Measurements from ENCODE around the gene SLC15A4. TPM values are rescaled to one million over a fixed set of nuclear protein-coding genes. Genes with fewer than 3 reads are reported as not detected.
"Not testable (repeated sequence)": the region's sequence is repeated elsewhere in the genome, so short reads cannot be mapped to it uniquely, and the experiment has no call there.

Gene SLC15A4
- polyA plus RNA-seq, 1 donor from 2014 or later, result 13.8 TPM

- peaks cover 0 to 17% (median 1%) of the 10 kb centered on the region in 3 donors for H3K4me1 Mint-ChIP-seq
- H3K9me3 Mint-ChIP-seq, result peaks cover 0 to 2% (median 0%) of the 10 kb centered on the region in 3 donors
- no peak overlapping the region for H3K27ac Mint-ChIP-seq
- H3K4me3 Mint-ChIP-seq, result peak overlapping the region in 1 of 4 donors; percentile 8
- peaks cover 2% of the 10 kb centered on the region for H3K36me3 Mint-ChIP-seq
- H3K27me3 Mint-ChIP-seq, result peaks cover 20% of the 10 kb centered on the region
These were observed 28.4 kb upstream of the SLC15A4 start for GRCh38 chr12:128852026-128852698.

GRCh38 chr12:128851429-128851828, 27.7 kb upstream of the SLC15A4 start:
- H3K4me3 Mint-ChIP-seq, result peak overlapping the region in 1 of 4 donors; percentile 8
- not testable (repeated sequence) for H3K27ac Mint-ChIP-seq, H3K9me3 Mint-ChIP-seq

DNA sequence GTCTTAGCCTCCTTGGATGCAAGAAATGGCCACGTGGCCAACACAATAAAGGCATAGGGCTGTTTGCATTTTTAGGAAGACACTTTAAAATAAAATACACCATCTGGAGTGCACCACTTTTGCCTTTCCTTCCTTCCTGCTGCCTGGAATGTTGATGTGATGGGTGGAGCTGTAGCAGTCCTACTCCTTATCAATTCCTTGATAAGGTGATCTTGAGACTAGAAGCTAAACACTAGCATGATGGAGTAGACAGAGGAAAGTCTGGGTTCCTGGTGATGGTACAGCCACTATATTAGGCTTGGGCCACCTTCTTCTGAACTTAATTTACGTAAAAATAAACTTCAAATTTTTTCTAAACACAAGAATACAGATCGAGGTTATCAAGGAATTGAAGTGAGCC, 26.6 kb upstream of the SLC15A4 start:
- Mint-ChIP-seq H3K27ac (peak overlapping the region in 1 of 3 donors; percentile 3), H3K9me3 (peaks cover 0 to 2% (median 0%) of the 10 kb centered on the region in 3 donors), H3K27me3 (peaks cover 20% of the 10 kb centered on the region), H3K36me3 (no peaks in the 10 kb centered on the region), H3K4me1 (peaks cover 0 to 17% (median 1%) of the 10 kb centered on the region in 3 donors), H3K4me3 (peak overlapping the region in 1 of 4 donors; percentile 10)

More at GRCh38 chr12:128851429-128851828, 27.7 kb upstream of the SLC15A4 start:
- Mint-ChIP-seq H3K27me3 (peaks cover 20% of the 10 kb centered on the region), H3K4me1 (peaks cover 0 to 17% (median 1%) of the 10 kb centered on the region in 3 donors)
- not testable (repeated sequence) for H3K36me3 Mint-ChIP-seq

GRCh38 chr12:128849806-128850205, 26.0 kb upstream of the SLC15A4 start:
- Mint-ChIP-seq H3K27ac (peak overlapping the region in 1 of 3 donors; percentile 3), H3K27me3 (peaks cover 19% of the 10 kb centered on the region), H3K4me3 (peak overlapping the region in 1 of 4 donors; percentile 10), H3K4me1 (peaks cover 0 to 17% (median 1%) of the 10 kb centered on the region in 3 donors)
- H3K9me3 Mint-ChIP-seq, H3K36me3 Mint-ChIP-seq: not testable (repeated sequence)

- Mint-ChIP-seq H3K36me3 (no peaks in the 10 kb centered on the region), H3K27me3 (peaks cover 12% of the 10 kb centered on the region), H3K4me3 (no peak overlapping the region), H3K4me1 (peaks cover 0 to 17% (median 0%) of the 10 kb centered on the region in 3 donors), H3K9me3 (peaks cover 0 to 2% (median 0%) of the 10 kb centered on the region in 3 donors), H3K27ac (no peak overlapping the region)
These were observed 24.6 kb upstream of the SLC15A4 start for GRCh38 chr12:128848371-128848770.

DNA sequence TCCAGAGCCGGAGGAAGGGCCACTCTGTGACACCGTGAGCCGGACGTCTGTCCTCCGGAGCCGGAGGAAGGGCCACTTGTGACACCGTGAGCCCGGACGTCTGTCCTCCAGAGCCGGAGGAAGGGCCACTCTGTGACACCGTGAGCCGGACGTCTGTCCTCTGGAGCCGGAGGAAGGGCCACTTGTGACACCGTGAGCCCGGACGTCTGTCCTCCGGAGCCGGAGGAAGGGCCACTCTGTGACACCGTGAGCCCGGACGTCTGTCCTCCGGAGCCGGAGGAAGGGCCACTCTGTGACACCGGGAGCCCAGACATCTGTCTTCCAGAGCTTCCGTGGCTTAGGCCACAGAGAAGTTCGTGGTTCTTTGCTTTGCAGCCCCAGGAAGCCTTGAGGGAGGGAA, 22.9 kb upstream of the SLC15A4 start:
- Mint-ChIP-seq H3K4me1 (peaks cover 0 to 15% (median 0%) of the 10 kb centered on the region in 3 donors), H3K27me3 (peaks cover 12% of the 10 kb centered on the region)
- H3K36me3 Mint-ChIP-seq, H3K4me3 Mint-ChIP-seq, H3K9me3 Mint-ChIP-seq, H3K27ac Mint-ChIP-seq: not testable (repeated sequence)

DNA sequence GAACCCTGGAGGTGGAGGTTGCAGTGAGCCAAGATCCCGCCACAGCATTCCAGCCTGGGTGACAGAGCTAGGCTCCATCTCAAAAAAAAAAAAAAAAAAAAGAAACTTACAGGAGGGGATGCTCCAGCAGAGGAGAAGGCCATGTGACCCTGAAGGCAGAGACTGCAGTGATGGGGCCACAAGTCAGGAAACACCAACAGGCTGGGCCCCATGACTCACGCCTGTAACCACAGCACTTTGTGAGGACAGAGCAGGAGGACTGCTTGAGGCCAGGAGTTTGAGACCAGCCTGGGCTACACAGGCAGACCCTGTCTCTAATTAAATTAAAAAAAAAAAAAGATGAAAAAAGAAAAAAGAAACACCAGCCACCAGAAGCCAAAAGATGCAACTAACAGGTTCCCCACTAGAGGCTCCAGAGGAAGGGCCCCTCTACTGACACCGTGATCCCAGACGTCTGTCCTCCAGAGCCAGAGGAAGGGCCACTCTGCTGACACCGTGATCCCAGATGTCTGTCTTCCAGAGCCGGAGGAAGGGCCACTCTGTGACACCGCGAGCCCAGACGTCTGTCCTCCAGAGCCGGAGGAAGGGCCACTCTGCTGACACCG, 20.4 kb upstream of the SLC15A4 start:
- H3K9me3 Mint-ChIP-seq, result peaks cover 0 to 2% (median 0%) of the 10 kb centered on the region in 3 donors
- peaks cover 12 to 14% (median 13%) of the 10 kb centered on the region in 3 donors for H3K4me1 Mint-ChIP-seq
- no peak overlapping the region for H3K4me3 Mint-ChIP-seq
- peaks cover 4% of the 10 kb centered on the region for H3K27me3 Mint-ChIP-seq
- no peaks in the 10 kb centered on the region for H3K36me3 Mint-ChIP-seq
- no peak overlapping the region for H3K27ac Mint-ChIP-seq

- peak overlapping the region in 1 of 3 donors; percentile 84 for H3K27ac Mint-ChIP-seq
- H3K4me3 Mint-ChIP-seq, result no peak overlapping the region
- peaks cover 0 to 2% (median 0%) of the 10 kb centered on the region in 3 donors for H3K9me3 Mint-ChIP-seq
These were observed 19.8 kb upstream of the SLC15A4 start for GRCh38 chr12:128843538-128843937.

DNA sequence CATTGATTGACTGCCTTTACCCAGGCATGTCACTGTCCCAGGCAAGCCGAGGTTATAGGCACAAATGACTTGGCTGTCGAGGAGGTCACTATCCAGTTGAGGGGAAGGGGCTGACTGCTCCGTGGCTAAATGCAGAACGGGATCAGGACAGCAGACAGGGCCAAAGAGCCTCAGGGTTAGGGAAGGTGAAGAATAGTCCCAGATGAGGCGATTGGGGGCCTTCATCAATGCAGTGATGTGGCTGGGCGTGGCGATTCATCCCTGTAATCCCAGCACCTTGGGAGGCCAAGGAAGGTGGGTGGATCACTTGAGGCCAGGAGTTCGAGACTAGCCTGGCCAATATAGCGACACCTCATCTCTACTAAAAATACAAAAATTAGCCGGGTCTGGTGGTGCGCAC, 18.8 kb upstream of the SLC15A4 start:
- H3K27ac Mint-ChIP-seq, result no peak overlapping the region
- peaks cover 4% of the 10 kb centered on the region for H3K27me3 Mint-ChIP-seq
- H3K4me3 Mint-ChIP-seq, result peak overlapping the region in 1 of 4 donors; percentile 52
- no peaks in the 10 kb centered on the region for H3K36me3 Mint-ChIP-seq
- peaks cover 11 to 14% (median 12%) of the 10 kb centered on the region in 3 donors for H3K4me1 Mint-ChIP-seq
- H3K9me3 Mint-ChIP-seq, result no peaks in the 10 kb centered on the region

More at GRCh38 chr12:128843538-128843937, 19.8 kb upstream of the SLC15A4 start:
- no peaks in the 10 kb centered on the region for H3K36me3 Mint-ChIP-seq
- H3K27me3 Mint-ChIP-seq, result peaks cover 4% of the 10 kb centered on the region
- peaks cover 11 to 14% (median 12%) of the 10 kb centered on the region in 3 donors for H3K4me1 Mint-ChIP-seq

DNA sequence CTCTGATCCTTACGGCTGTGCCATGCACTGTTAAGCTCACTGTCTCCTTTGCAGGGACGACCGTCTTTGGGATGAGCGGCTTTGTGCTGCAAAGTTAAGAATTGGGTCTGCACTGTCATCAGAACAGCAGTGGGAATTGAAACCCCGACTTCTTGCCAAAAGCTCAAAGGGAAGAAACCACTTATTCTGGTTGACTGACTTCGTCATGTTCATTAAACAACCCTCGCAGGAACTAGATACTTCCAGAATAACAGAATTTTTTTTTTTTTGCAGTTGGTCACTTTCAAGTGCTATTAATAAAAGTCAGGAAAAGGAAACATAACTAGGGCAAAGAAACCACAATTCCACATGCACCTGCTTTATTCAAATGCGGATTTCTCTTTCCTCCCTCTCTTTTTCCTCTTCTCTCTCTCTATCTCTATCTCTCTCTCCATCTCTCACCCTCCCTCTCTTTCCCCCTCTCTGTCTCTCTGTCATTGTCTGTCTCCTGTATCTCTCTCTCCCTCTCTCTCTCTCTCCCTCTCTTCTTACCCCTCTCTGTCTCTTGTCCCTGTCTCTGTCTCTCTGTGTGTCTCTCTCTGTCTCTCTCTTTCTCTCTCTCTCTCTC, 17.2 kb upstream of the SLC15A4 start:
- Mint-ChIP-seq H3K36me3 (no peaks in the 10 kb centered on the region), H3K4me3 (peak overlapping the region in 2 of 4 donors; percentile 49 to 59), H3K9me3 (no peaks in the 10 kb centered on the region), H3K4me1 (peaks cover 11 to 14% (median 14%) of the 10 kb centered on the region in 3 donors), H3K27ac (peak overlapping the region in 1 of 3 donors; percentile 6), H3K27me3 (peaks cover 4% of the 10 kb centered on the region)

DNA sequence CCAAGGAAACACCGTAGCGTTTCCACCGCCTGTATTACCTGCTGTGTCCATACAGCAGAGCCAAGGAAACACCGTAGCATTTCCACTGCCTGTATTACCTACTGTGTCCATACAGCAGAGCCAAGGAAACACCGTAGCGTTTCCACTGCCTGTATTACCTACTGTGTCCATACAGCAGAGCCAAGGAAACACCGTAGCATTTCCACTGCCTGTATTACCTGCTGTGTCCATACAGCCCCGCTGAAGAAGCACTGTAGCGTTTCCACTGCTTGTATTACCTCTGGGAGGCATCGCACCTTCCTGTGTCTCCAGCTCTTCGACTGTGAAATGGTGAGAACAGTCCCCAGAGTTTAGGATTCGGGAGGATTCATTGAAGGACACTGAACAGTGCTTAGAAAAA, 16.1 kb upstream of the SLC15A4 start:
- H3K27ac Mint-ChIP-seq, H3K4me3 Mint-ChIP-seq, H3K9me3 Mint-ChIP-seq, H3K36me3 Mint-ChIP-seq, H3K27me3 Mint-ChIP-seq: not testable (repeated sequence)
- peaks cover 11 to 16% (median 14%) of the 10 kb centered on the region in 3 donors for H3K4me1 Mint-ChIP-seq

DNA sequence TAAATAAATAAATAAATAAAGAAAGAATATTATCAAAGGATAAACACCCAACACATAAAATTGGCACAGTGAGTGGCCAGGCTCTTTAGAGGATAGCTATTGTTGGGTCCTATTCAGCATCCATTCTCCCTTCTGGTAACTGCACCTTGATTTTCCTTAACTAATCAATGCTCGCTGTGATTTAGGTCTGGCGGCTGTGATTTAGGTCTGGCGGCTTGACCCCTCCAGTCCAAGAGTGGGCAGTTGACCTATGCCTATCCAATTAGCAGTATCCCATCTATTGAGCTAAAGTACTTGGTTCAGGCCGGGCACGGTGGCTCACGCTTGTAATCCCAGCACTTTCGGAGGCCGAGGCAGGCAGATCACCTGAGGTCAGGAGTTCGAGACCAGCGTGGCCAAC, 9.7 kb upstream of the SLC15A4 start:
- H3K36me3 Mint-ChIP-seq, result no peaks in the 10 kb centered on the region
- no peak overlapping the region for H3K27ac Mint-ChIP-seq
- H3K27me3 Mint-ChIP-seq, result peaks cover 2% of the 10 kb centered on the region

DNA sequence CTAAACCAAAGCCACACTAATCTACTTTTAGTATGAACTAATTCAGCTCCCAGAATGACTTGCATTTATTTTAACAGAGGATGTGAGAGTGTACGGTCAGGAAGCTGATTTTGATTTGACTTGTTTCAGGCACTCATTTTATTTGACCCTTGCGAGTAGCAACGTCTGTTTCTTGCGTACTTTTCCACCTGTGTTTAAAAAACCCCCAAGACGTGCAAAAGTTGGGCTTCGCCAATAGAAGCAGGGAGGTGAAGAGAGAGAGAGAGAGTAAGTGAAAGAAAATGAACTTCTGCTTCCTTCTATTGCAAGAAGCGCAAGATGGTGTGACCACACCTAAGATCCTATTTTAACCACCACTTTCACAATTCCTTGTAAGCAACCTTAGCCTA, 6.7 kb upstream of the SLC15A4 start:
- H3K36me3 Mint-ChIP-seq, result no peaks in the 10 kb centered on the region
- H3K27me3 Mint-ChIP-seq, result peaks cover 2% of the 10 kb centered on the region
- peak overlapping the region; percentile 91 to 99 (median 94) for H3K27ac Mint-ChIP-seq
- H3K4me3 Mint-ChIP-seq, result peak overlapping the region; percentile 64 to 81 (median 76)
- H3K9me3 Mint-ChIP-seq, result no peaks in the 10 kb centered on the region
- H3K4me1 Mint-ChIP-seq, result peaks cover 19 to 24% (median 23%) of the 10 kb centered on the region in 3 donors

More for the DNA sequence above, 9.7 kb upstream of the SLC15A4 start:
- no peaks in the 10 kb centered on the region for H3K9me3 Mint-ChIP-seq
- peaks cover 16 to 25% (median 24%) of the 10 kb centered on the region in 3 donors for H3K4me1 Mint-ChIP-seq
- H3K4me3 Mint-ChIP-seq, result no peak overlapping the region

DNA sequence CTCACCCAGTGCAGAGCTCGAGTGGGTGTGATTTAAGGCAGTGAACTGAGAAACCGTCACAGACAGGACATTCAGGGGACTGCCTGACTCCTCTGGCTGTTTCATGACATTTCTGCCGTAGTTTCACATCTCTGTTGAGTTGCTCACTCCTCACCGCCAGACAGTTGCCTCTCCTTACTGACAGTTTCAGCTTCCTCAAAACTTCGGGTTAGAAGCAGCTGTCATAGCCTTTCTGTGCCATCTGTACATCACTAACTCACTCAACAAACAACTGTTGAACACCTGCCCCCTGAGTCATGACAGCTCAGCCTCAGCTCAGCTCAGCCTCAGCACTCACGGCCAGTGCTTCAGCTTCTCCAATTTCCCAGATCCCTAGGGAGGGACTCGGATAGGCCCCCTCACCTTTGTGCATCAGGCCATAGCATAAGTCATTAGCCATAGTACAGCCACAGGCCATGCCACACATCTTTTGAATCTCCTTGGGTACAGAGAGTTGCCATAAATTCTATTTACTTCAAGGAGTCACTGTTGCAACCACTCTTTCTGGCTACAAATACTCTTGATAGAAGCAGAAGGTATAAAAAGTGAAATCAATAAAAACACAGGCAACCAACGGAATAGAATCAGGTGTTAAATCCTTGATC, 6.2 kb upstream of the SLC15A4 start:
- peaks cover 2% of the 10 kb centered on the region for H3K27me3 Mint-ChIP-seq
- H3K9me3 Mint-ChIP-seq, result no peaks in the 10 kb centered on the region
- H3K4me3 Mint-ChIP-seq, result peak overlapping the region; percentile 64 to 81 (median 75)
- peak overlapping the region; percentile 91 to 99 (median 94) for H3K27ac Mint-ChIP-seq
- H3K4me1 Mint-ChIP-seq, result peaks cover 19 to 23% (median 22%) of the 10 kb centered on the region in 3 donors
- no peaks in the 10 kb centered on the region for H3K36me3 Mint-ChIP-seq

GRCh38 chr12:128827724-128828123, 4.0 kb upstream of the SLC15A4 start:
- H3K4me3 Mint-ChIP-seq, result peak overlapping the region in 1 of 4 donors; percentile 58
- H3K4me1 Mint-ChIP-seq, result peaks cover 19 to 29% (median 23%) of the 10 kb centered on the region in 3 donors
- peak overlapping the region; percentile 23 to 92 (median 58) for H3K27ac Mint-ChIP-seq
- peaks cover 2% of the 10 kb centered on the region for H3K27me3 Mint-ChIP-seq
- H3K9me3 Mint-ChIP-seq, result no peaks in the 10 kb centered on the region
- H3K36me3 Mint-ChIP-seq, result no peaks in the 10 kb centered on the region

Measured in IgD-negative memory B cell (primary cell).